ENCODE measurements around the gene TRPV3.
"Not testable (repeated sequence)": the region's sequence is repeated elsewhere in the genome, so short reads cannot be mapped to it uniquely, and the experiment has no call there.

TRPV3 gene

GRCh38 chr17:3557768-3558583, at the start of gene TRPV3:
TSS of gene TRPV3 (minus strand) at chr17:3557812. CDS start at chr17:3554850, 2,962 bp downstream.
- DNase-seq, result peak; percentile 51

DNA sequence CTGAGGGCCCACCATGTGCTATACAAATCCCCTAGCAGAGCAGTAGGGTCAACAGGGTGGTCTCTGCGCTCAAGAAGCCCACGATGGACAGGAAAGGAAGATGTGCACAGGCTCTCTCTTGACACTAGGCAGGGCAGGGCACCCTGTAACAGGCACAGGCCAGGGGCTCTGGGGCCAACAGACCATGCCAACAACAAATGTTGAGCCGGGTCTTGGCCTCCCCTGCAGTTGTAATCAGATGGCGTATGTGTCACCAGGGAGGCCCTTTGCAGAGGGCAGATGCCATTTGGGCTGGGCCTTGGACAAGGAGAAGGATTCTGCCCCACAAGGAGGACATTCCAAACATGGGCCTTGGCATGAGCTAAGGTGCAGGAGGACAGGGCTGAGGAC, 46.3 kb upstream of the TRPV3 start:
- no peak for DNase-seq

DNA sequence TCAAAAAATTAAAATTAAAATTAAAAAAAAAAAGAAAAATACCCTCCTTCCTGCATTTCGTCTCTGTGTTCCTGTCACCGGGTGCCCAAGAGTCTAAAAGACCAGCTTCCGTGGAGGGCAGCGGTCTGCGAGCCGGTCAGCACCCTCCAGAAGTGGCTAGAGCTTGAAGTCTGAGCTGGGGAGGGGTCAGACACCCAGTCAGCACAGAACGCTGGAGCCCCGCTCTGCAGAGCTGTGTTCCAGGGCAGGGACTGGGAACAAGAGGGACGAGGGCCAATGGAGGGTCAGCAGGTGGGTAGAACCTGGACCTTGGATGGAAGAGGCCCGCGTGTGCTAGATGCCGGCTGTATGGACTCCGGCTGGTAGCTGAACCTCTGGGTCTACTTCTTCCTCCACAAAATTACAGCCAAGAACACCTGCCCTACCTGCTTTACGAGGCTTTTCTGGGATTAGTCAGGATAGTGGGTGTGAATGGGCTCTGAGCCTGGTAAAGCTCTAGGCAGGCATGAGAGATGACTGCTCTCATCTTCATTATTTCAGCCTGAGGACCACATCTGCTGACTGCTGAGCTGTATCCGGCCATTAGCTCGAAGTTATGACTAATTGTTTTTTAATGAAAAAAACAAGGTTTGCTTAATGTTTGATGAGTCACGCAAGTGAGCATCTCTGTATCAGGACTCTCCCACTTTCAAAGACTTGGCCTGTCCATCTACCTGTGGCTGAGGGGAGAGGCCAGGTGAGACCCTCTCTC, 45.7 kb upstream of the TRPV3 start:
- no peak for DNase-seq

DNA sequence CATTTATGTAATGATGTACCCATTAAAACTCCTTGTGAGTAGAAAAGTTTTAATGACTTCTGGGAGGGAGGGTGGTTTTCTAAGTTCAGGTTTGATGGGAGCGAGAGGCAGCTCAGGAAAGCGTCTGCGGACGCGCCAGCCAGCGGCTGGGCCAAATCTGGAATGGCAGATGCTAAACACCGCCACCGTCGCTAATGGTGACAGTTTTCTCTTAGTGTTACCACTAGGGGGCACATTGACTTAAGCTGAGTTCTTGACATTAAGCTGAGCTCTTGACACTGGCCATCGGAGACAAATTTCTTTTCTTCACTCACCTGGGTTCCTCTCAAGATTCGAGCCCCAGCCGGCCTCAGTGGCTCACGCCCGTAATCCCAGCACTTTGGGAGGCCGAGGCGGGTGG, 44.9 kb upstream of the TRPV3 start:
- peak; percentile 17 for DNase-seq

DNA sequence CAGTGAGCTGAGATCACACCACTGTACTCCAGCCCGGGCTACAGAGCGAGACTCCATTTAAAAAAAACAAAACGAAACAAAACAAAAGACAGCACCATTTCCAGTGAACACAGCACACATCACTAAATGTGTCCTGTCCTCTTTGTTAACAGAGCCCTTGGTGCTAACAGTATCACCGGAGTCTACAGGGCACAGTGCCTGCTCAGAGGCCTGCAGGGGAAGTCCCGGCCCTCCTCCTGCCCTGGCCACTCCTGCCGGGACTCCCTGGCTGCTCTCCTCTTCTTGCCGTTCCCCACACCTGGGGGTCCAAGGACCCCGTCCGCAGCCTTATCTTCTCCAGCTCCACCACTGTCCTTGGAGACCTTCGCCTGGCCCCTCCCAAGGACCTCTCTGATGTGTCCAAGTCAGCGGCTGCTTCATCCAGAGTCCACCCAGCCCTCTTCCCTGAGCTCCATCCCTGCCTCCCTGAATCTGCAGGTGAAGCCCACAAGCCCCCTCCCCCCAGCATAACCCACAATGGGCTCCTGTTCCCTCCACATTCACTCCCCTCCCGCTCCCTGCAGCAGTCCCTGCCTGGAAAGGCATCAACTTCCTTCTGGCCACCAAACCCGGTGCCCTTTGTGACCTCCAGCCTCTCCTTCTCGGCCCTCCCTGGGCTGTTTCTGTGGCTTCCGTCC, 43.1 kb upstream of the TRPV3 start:
- DNase-seq, result no peak

DNA sequence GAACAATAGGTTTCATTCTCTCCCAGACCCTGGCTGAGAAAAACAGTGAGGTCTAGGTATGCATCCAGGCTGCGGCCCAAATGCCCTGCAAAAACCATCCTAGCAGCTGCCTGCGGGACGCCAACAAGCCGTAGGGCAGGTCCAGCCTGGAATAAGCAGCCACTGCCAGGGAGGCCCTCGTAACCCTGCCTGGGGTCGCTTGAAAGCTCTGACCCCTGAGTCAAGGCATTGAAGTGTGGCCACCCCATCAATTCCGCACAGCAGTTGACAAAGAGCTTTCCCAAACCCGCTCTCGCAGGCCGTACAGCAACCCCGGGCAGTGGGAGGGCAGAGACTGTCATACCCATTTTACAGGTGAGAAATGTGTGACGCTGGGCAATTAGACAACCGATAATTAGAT, 40.5 kb upstream of the TRPV3 start:
- DNase-seq, result no peak

- DNase-seq, result no peak
These were observed 39.3 kb upstream of the TRPV3 start for GRCh38 chr17:3596804-3597464.

DNA sequence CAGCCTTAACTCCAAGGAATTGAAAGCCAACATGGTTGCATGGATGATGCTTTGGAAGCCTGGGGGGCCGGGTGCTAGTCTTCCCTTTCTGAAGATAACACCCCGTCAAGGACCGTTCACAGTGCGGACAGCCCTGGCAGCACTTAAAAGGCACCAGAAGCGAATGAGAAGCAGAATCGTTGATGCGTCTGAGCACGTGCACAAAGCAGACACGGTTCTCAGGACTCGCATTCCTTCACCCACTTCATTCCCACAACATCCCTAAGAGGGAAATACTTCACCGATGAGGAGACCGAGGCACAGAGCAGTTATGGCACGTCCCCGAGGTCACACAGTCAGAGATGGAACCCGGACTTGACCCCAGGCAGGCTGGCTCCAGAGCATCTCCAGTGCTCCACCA, 37.4 kb upstream of the TRPV3 start:
- DNase-seq, result no peak

- DNase-seq, result no peak
These were observed 36.6 kb upstream of the TRPV3 start for GRCh38 chr17:3594051-3594800.

GRCh38 chr17:3593384-3593783, 35.8 kb upstream of the TRPV3 start:
- no peak for DNase-seq

DNA sequence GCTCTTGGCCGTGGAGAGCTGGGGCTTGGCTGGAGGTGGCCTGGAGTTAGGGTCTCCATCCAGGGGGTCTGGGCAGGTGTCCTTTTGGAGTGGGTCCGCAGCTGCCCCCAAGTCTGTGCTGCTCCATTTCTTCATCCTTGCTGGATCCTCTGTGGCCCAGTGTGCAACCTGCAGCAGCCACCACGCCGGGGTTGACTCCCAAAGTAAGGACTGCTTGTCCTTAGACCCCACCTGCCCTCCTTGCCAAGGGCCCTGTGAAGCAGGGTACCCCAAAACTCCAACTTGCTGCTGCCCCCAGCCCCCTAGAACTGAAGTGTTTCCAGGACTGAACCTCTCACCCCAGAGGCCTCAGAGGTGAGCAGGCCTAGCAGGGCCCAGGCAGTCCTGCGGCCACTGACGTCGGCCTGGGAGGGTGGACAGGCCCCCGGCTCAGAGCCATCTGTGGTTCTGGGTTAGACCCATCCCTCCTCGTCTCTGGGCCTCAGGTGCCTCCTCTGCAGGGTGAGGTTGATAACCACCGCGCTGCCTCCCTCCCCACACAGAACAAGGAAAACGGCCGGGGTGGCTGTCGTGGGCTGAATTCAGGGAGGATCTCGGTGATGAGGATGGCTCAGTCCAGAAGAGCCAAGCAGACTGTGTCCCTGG, 34.7 kb upstream of the TRPV3 start:
- DNase-seq, result no peak

DNA sequence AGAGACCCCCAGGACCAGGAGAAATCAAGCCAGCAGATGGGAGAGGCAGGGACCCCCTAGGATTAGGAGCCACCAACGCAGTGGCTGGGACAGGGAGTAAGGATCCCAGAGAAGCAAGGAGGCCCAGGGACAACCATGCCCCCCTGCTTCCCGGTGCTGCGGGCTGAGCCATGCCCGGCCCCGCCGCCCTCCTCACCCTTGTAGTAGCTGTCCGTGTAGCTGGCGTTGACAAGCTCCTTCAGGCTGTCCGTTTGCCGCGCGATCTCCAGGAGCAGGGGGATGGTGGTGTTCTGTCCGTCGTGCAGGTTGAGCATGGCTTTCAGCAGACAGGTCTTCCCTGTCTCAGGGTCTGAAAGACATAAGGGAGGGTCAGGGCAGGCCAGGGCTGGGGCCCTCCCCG, 33.2 kb upstream of the TRPV3 start:
- DNase-seq, result no peak

DNA sequence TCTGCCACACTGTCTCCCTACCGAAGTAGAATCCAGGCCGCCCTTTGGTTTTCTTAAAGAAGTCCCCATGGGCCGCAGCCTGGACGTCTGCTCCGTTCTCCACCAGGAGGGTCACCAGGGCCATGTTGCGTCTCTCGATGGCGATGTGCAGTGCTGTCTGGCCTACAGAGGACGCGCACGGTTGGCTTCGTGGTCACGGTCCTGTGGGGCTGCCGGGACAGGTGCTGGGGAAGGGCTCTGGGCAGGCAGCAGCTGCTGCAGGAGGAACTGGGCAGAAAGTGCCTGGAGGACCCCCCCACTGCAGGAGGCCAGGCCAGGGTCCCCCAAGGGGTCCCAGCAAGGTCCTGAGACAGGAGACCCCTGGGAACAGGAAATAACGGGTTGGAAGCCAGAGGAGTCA, 32.6 kb upstream of the TRPV3 start:
- DNase-seq, result no peak

DNA sequence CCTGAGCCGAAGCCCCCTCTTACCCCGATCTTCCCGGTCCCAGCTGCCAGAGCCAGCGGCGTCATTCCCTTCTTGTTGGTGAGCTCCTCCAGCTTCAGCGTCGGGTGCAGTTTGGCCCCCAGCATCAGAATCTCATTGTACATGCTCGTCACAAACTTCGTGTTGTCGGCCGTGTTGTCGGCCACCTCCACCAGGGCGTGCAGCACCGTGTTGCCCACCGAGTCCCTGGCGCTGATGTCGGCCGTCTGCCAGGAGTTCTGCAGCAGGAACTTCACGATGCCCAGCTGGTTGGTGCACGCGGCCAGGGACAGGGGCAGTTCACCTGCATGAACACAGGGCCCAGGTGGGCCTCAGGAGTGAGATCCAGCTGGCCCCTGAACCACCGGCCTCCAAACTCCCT, 32.2 kb upstream of the TRPV3 start:
- DNase-seq, result no peak

DNA sequence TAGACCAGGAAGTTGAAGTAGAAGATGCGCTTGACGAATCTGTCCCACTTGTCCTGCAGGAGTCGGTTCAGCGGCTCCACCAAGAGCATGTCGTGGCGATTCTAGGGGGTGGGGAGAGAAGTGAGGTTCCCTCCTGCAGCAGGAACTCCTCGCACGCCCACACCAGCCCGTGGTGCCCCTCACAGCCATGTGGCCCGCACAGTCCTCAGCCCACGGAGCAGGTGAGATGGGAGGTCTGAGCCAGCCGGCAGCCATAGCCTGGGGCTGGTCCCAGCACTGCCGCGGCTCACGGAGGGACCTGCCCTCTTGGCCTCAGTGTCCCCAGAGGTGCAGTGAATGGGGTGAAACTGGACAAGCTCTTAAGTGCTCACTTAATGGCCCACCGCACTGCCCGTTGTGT, 28.2 kb upstream of the TRPV3 start:
- no peak for DNase-seq

DNA sequence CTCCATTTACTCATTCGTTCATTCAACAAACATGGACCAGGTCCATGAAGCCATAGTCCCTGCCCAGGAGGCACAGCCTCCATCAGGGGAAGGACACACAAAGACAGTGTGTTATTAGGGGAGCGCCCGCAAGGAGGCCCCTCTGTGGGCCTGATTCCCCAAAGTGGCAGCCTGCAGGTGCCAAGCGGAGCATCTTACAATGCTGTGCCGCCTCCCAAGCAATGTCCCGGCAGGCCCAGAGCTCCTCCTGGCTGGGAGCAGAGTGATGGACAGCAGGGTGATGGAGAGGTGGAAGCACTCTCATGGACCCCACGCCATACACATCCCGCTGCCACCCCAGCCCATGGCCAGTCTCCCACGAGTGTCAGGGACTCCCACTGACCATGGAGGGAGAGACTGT, 25.8 kb upstream of the TRPV3 start:
- DNase-seq, result no peak

DNA sequence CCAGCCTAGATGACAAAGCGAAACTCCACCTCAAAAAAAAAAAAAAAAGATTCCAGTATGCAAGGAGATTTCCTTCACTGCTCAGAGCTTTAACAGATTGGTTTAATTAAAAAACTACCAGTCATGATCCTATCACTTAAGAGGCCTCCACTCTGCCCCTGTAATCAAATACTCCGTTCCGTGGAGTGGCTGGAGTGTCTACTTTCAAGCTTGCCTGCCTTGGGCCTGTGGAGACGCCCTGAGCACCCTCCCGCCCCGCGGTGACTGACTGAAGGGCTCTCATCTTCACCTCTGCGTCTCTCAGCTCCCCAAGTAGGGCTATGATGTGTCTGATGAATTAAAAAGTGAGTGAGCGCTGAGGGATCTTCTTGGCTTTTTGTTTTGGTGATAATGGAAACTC, 25.3 kb upstream of the TRPV3 start:
- DNase-seq, result no peak

- not testable (repeated sequence) for DNase-seq
These were observed 21.1 kb upstream of the TRPV3 start for GRCh38 chr17:3578667-3579066.

- no peak for DNase-seq
These were observed 19.4 kb upstream of the TRPV3 start for GRCh38 chr17:3576970-3577369.

DNA sequence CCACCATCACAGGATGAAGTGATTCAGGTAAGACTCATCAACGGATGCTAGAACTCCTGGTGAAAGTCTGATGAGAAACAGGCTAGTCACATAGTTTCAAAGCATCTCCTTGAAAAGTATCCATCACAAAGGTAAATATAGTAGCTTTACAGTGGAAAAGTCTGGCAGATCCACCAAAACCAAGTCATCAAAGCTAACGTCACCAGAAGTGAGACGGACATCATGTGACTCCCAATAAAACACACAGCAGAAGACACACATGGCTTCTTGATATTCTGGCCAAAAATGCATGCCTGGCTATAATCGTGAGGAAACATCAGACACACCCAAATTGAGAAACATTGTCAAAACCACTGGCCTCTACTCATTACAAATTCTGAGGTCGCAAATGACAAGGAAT, 17.9 kb upstream of the TRPV3 start:
- no peak for DNase-seq

GRCh38 chr17:3574231-3574630, 16.6 kb upstream of the TRPV3 start:
- DNase-seq, result no peak

Measured in CD4-positive, alpha-beta T cell treated with Interleukin-12 subunit alpha and Interleukin-12 subunit beta, for 1 hour (primary cell).